ENCODE measurements around the gene OLIG3.

Gene OLIG3

GRCh38 chr6:137494281-137494987, at the start of gene OLIG3:
OLIG3 (minus strand) TSS chr6:137494394; CDS start chr6:137494170, 224 bp downstream.
- DNase-seq (ENCODE audit: insufficient read length, low spot score) (no peak), FAIRE-seq (no peak)

- no peak for DNase-seq (ENCODE audit: insufficient read length, low spot score)
- FAIRE-seq, result no peak
Measured at GRCh38 chr6:137543114-137543513, 48.9 kb upstream of the OLIG3 start.

GRCh38 chr6:137542713-137543112, 48.5 kb upstream of the OLIG3 start:
- DNase-seq (ENCODE audit: insufficient read length, low spot score) (no peak), FAIRE-seq (no peak)

- DNase-seq (ENCODE audit: insufficient read length, low spot score) (no peak), FAIRE-seq (no peak)
Measured at GRCh38 chr6:137541534-137542063, 47.4 kb upstream of the OLIG3 start.

- DNase-seq (ENCODE audit: insufficient read length, low spot score) (no peak), FAIRE-seq (no peak)
Measured at GRCh38 chr6:137536104-137536773, 42.0 kb upstream of the OLIG3 start.

GRCh38 chr6:137531376-137532092, 37.3 kb upstream of the OLIG3 start:
- DNase-seq (ENCODE audit: insufficient read length, low spot score), result no peak
- no peak for FAIRE-seq

- FAIRE-seq (no peak), DNase-seq (ENCODE audit: insufficient read length, low spot score) (no peak)
Measured at GRCh38 chr6:137530404-137530803, 36.2 kb upstream of the OLIG3 start.

GRCh38 chr6:137522831-137523230, 28.6 kb upstream of the OLIG3 start:
- no peak for DNase-seq (ENCODE audit: insufficient read length, low spot score)
- no peak for FAIRE-seq

GRCh38 chr6:137522198-137522798, 28.1 kb upstream of the OLIG3 start:
- no peak for FAIRE-seq

GRCh38 chr6:137520520-137520919, 26.3 kb upstream of the OLIG3 start:
- no peak for DNase-seq (ENCODE audit: insufficient read length, low spot score)
- no peak for FAIRE-seq

More at GRCh38 chr6:137522198-137522798, 28.1 kb upstream of the OLIG3 start:
- no peak for DNase-seq (ENCODE audit: insufficient read length, low spot score)

GRCh38 chr6:137519629-137520176, 25.5 kb upstream of the OLIG3 start:
- DNase-seq (ENCODE audit: insufficient read length, low spot score) (no peak), FAIRE-seq (no peak)

GRCh38 chr6:137518386-137518983, 24.3 kb upstream of the OLIG3 start:
- no peak for DNase-seq (ENCODE audit: insufficient read length, low spot score)
- FAIRE-seq, result no peak

- no peak for FAIRE-seq
- no peak for DNase-seq (ENCODE audit: insufficient read length, low spot score)
Measured at GRCh38 chr6:137514418-137514817, 20.2 kb upstream of the OLIG3 start.

GRCh38 chr6:137512757-137513605, 18.8 kb upstream of the OLIG3 start:
- FAIRE-seq (no peak), DNase-seq (ENCODE audit: insufficient read length, low spot score) (no peak)

- DNase-seq (ENCODE audit: insufficient read length, low spot score) (no peak), FAIRE-seq (no peak)
Measured at GRCh38 chr6:137510923-137511322, 16.7 kb upstream of the OLIG3 start.

GRCh38 chr6:137498481-137499190, 4.4 kb upstream of the OLIG3 start:
- no peak for DNase-seq (ENCODE audit: insufficient read length, low spot score)
- no peak for FAIRE-seq

- no peak for DNase-seq (ENCODE audit: insufficient read length, low spot score)
- FAIRE-seq, result no peak
Measured at GRCh38 chr6:137497721-137498463, 3.7 kb upstream of the OLIG3 start.
